Sigmoid colon (tissue), 4 donors: Measurements from ENCODE around the gene PSPH.

ENCODE experiments used
- EP300 ChIP-seq, 4 donors: sonication (generic); formaldehyde crosslinking; IDR thresholded peaks; one replicate each; pipeline ENCODE4 v1.6.1; 2017; ENCODE audit warnings: antibody characterized with exemption in 4 of 4
- POLR2A ChIP-seq, 2 donors: fragments of 450-650 bp; IDR thresholded peaks; one replicate each; pipeline ENCODE4 v1.6.1; 2016; ENCODE audit warnings: antibody characterized with exemption in 2 of 2, mild to moderate bottlenecking in 2 of 2, moderate library complexity in 2 of 2
- POLR2AphosphoS5 ChIP-seq, 4 donors: sonication (generic); formaldehyde crosslinking; IDR thresholded peaks; one replicate each; pipeline ENCODE4 v1.6.1; 2017; ENCODE audit warnings: antibody characterized with exemption in 4 of 4

DNA sequence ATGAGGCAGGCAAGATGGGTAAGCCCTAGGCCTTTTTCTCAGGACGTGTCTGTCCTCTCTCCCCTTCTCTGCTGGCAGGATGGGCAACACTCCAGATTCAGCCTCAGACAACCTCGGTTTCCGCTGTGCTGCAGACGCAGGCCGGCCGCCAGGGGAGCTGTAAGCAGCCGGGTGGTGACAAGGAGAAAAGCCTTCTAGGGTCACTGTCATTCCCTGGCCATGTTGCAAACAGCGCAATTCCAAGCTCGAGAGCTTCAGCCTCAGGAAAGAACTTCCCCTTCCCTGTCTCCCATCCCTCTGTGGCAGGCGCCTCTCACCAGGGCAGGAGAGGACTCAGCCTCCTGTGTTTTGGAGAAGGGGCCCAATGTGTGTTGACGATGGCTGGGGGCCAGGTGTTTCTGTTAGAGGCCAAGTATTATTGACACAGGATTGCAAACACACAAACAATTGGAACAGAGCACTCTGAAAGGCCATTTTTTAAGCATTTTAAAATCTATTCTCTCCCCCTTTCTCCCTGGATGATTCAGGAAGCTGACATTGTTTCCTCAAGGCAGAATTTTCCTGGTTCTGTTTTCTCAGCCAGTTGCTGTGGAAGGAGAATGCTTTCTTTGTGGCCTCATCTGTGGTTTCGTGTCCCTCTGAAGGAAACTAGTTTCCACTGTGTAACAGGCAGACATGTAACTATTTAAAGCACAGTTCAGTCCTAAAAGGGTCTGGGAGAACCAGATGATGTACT is 28.4 kb upstream of the PSPH start:
- TF ChIP-seq EP300 (IDR thresholded peaks at IDR 0.05) (no peak), POLR2A (IDR thresholded peaks at IDR 0.05) (no peak), POLR2AphosphoS5 (IDR thresholded peaks at IDR 0.05) (peak in 3 of 4 donors; percentile 53 to 67 (median 58))
